IMR-90 (cell line): ENCODE data around the gene STAB1. TPM values are rescaled to one million over a fixed set of nuclear protein-coding genes. Genes with fewer than 3 reads are reported as not detected.

Experiments used
- ATAC-seq: fragments of 200-7000 bp; cut with Tn5 transposase; 2 replicates; pipeline ENCODE4 v1.9.1; 2020; ENCODE audit warnings: low read depth, mild to moderate bottlenecking, moderate library complexity
- BruUV-seq: library from RNA; stranded (reverse); fragments of 400-500 nt; replicated peaks from 2 replicates; lab custom pipeline; 2021; lab: Mats Ljungman, UMichigan
- CTCF ChIA-PET: fragments of 300-600 bp; formaldehyde crosslinking; extraction: SDS; loops from one replicate; lab custom pipeline; 2021; ENCODE audit warnings: antibody characterized with exemption; lab: Yijun Ruan, JAX
- POLR2A ChIA-PET: fragments of 300-600 bp; sonication (Branson Sonifier 250); formaldehyde crosslinking; loops from one replicate; lab custom pipeline; 2022; ENCODE audit warnings: antibody characterized with exemption; ENCODE audit not compliant: unreplicated experiment; lab: Charles Lee
- DNase-seq: peaks from one replicate; pipeline ENCODE4 v3.0.0; 2013
- H2AFZ ChIP-seq: replicated peaks from 2 replicates; pipeline ENCODE3; 2013; ENCODE audit warnings: low read length, mild to moderate bottlenecking; ENCODE audit not compliant: poor library complexity
- H2AK5ac ChIP-seq: 2 replicates; pipeline ENCODE4 v1.6.1; 2013; ENCODE audit warnings: low read depth, low read length, inconsistent platforms
- H2AK9ac ChIP-seq: replicated peaks from 2 replicates; pipeline ENCODE3; 2013; ENCODE audit warnings: mild to moderate bottlenecking, low read depth, low read length, moderate library complexity; ENCODE audit not compliant: poor library complexity
- H2BK120ac ChIP-seq: 2 replicates; pipeline ENCODE4 v1.6.1; 2013; ENCODE audit warnings: low read depth, low read length, inconsistent platforms
- H2BK15ac ChIP-seq: 3 replicates; pipeline ENCODE4 v1.6.1; 2013; ENCODE audit warnings: low read depth, low read length, inconsistent platforms
- H2BK20ac ChIP-seq: 2 replicates; pipeline ENCODE4 v1.6.1; 2013; ENCODE audit warnings: low read depth, mild to moderate bottlenecking, inconsistent platforms, low read length, moderate library complexity
- H2BK5ac ChIP-seq: 2 replicates; pipeline ENCODE4 v1.6.1; 2013; ENCODE audit warnings: mild to moderate bottlenecking, low read depth, low read length, inconsistent platforms; ENCODE audit not compliant: poor library complexity, severe bottlenecking
- H3K14ac ChIP-seq: replicated peaks from 2 replicates; pipeline ENCODE4 v1.6.1; 2013; ENCODE audit warnings: low read depth, low read length, inconsistent platforms
- H3K18ac ChIP-seq: 2 replicates; pipeline ENCODE4 v1.6.1; 2013; ENCODE audit warnings: low read depth, low read length, control low read depth
- H3K23ac ChIP-seq: 2 replicates; pipeline ENCODE4 v1.6.1; 2013; ENCODE audit warnings: low read depth, low read length, inconsistent platforms
- H3K27ac ChIP-seq: 2 replicates; pipeline ENCODE4 v1.5.1; 2013; ENCODE audit warnings: mild to moderate bottlenecking, control low read depth, low read length; ENCODE audit not compliant: insufficient read depth
- H3K27me3 ChIP-seq: 2 replicates; pipeline ENCODE4 v1.6.1; 2013; ENCODE audit warnings: low read length; ENCODE audit not compliant: control insufficient read depth, insufficient read depth
- H3K36me3 ChIP-seq: 2 replicates; pipeline ENCODE4 v1.6.1; 2013; ENCODE audit warnings: low read length, mixed read lengths; ENCODE audit not compliant: control insufficient read depth, insufficient read depth
- H3K4ac ChIP-seq: 2 replicates; pipeline ENCODE4 v1.6.1; 2013; ENCODE audit warnings: low read depth, low read length, inconsistent platforms
- H3K4me1 ChIP-seq: 2 replicates; pipeline ENCODE4 v1.6.1; 2013; ENCODE audit warnings: low read length, mixed read lengths; ENCODE audit not compliant: control insufficient read depth, insufficient read depth
- H3K4me2 ChIP-seq: 2 replicates; pipeline ENCODE4 v1.6.1; 2013; ENCODE audit warnings: low read depth, mild to moderate bottlenecking, control low read depth, low read length, moderate library complexity
- H3K4me3 ChIP-seq: 2 replicates; pipeline ENCODE4 v1.5.1; 2013; ENCODE audit warnings: low read depth, mild to moderate bottlenecking, control low read depth, low read length, moderate library complexity; ENCODE audit not compliant: insufficient read depth
- H3K56ac ChIP-seq: 2 replicates; pipeline ENCODE4 v1.6.1; 2013; ENCODE audit warnings: low read length, inconsistent platforms; ENCODE audit not compliant: insufficient read depth; ENCODE audit errors: extremely low read depth
- H3K79me1 ChIP-seq, 2 experiments: 2 replicates each; pipeline ENCODE4 v1.6.1; 2013; ENCODE audit warnings: low read length in 2 of 2, inconsistent platforms in 1 of 2, low read depth in 1 of 2
- H3K9ac ChIP-seq: 2 replicates; pipeline ENCODE4 v1.6.1; 2013; ENCODE audit warnings: low read depth, low read length, control low read depth
- H3K9me1 ChIP-seq: 2 replicates; pipeline ENCODE4 v1.6.1; 2013; ENCODE audit warnings: low read length, inconsistent platforms; ENCODE audit not compliant: insufficient read depth
- H3K9me3 ChIP-seq: 2 replicates; pipeline ENCODE4 v1.6.1; 2013; ENCODE audit warnings: low read length; ENCODE audit not compliant: control insufficient read depth, insufficient read depth
- H4K20me1 ChIP-seq: 2 replicates; pipeline ENCODE4 v1.6.1; 2013; ENCODE audit warnings: low read length, inconsistent platforms; ENCODE audit not compliant: insufficient read depth
- H4K5ac ChIP-seq: 2 replicates; pipeline ENCODE4 v1.6.1; 2013; ENCODE audit warnings: mild to moderate bottlenecking, low read depth, low read length, control low read depth
- H4K8ac ChIP-seq, 2 experiments: 2 replicates each; pipeline ENCODE4 v1.6.1; 2013; ENCODE audit warnings: low read depth in 2 of 2, low read length in 2 of 2, control low read depth in 1 of 2, inconsistent platforms in 1 of 2
- H4K91ac ChIP-seq: 2 replicates; pipeline ENCODE4 v1.6.1; 2013; ENCODE audit warnings: low read depth, low read length, inconsistent platforms; ENCODE audit not compliant: insufficient read depth
- BHLHE40 ChIP-seq: fragments of 150-350 bp; IDR thresholded peaks from 2 replicates; pipeline ENCODE4 v1.6.1; 2016; ENCODE audit warnings: mild to moderate bottlenecking, low read depth, low read length
- CEBPB ChIP-seq: IDR thresholded peaks from 2 replicates; pipeline ENCODE4 v1.6.1; 2012; ENCODE audit warnings: low read depth, low read length, improper control_type of control experiment
- CHD1 ChIP-seq: IDR thresholded peaks from 2 replicates; pipeline ENCODE4 v1.6.1; 2012; ENCODE audit warnings: low read depth, low read length, improper control_type of control experiment
- FOS ChIP-seq: fragments of 150-350 bp; IDR thresholded peaks from 2 replicates; pipeline ENCODE4 v1.6.1; 2016; ENCODE audit warnings: low read depth, low read length
- MAFK ChIP-seq: IDR thresholded peaks from 2 replicates; pipeline ENCODE4 v1.6.1; 2012; ENCODE audit warnings: low read depth, low read length, improper control_type of control experiment
- MAZ ChIP-seq: IDR thresholded peaks from 2 replicates; pipeline ENCODE4 v1.6.1; 2012; ENCODE audit warnings: low read depth, mild to moderate bottlenecking, low read length, improper control_type of control experiment, moderate library complexity, borderline replicate concordance
- MXI1 ChIP-seq: IDR thresholded peaks from 2 replicates; pipeline ENCODE4 v1.6.1; 2012; ENCODE audit warnings: low read depth, mild to moderate bottlenecking, low read length, moderate library complexity, borderline replicate concordance
- NFE2L2 ChIP-seq: fragments of 150-350 bp; IDR thresholded peaks from 2 replicates; pipeline ENCODE4 v1.6.1; 2016; ENCODE audit warnings: low read depth, mild to moderate bottlenecking, low read length
- POLR2A ChIP-seq: IDR thresholded peaks from 2 replicates; pipeline ENCODE4 v1.6.1; 2012; ENCODE audit warnings: mild to moderate bottlenecking, low read depth, low read length
- RAD21 ChIP-seq: IDR thresholded peaks from 2 replicates; pipeline ENCODE4 v1.6.1; 2012; ENCODE audit warnings: low read length, improper control_type of control experiment
- RCOR1 ChIP-seq: IDR thresholded peaks from 2 replicates; pipeline ENCODE4 v1.6.1; 2012; ENCODE audit warnings: mild to moderate bottlenecking, low read length, improper control_type of control experiment; ENCODE audit not compliant: insufficient replicate concordance
- RFX5 ChIP-seq: IDR thresholded peaks from 2 replicates; pipeline ENCODE4 v1.8.0; 2012; ENCODE audit warnings: low read depth, mild to moderate bottlenecking, low read length, moderate library complexity
- SMC3 ChIP-seq: fragments of 150-350 bp; IDR thresholded peaks from 2 replicates; pipeline ENCODE4 v1.6.1; 2016; ENCODE audit warnings: low read depth, mild to moderate bottlenecking, antibody characterized with exemption, low read length, moderate library complexity
- WGBS, 2 experiments: methylation state at CpG; one replicate each; pipeline versions ENCODE4 v1.1.5 to v1.1.7; 2013; ENCODE audit warnings: missing lambda C conversion rate in 2 of 2; ENCODE audit not compliant: insufficient read length in 1 of 2; ENCODE audit errors: extremely low coverage in 2 of 2; 5-methylcytosine and 5-hydroxymethylcytosine counted together
- dilution Hi-C: fragments of 300-500 bp; cut with HindIII; formaldehyde crosslinking; loops from one replicate; pipeline ENCODE4 v1.14.3; 2018; ENCODE audit warnings: low sequenced_read_pairs; ENCODE audit not compliant: unreplicated experiment
- in situ Hi-C: fragments of 300-500 bp; cut with MboI; formaldehyde crosslinking; loops from 3 replicates; pipeline ENCODE4 v1.14.3; 2019; ENCODE audit warnings: low sequenced_read_pairs, inconsistent platforms, mixed read lengths
- intact Hi-C: fragments of 100-400 bp; cut with micrococcal nuclease; formaldehyde crosslinking; loops from 2 replicates; pipeline ENCODE4 v1.10.0; 2022
- polyA plus RNA-seq, 3 experiments: library from polyadenylated mRNA; depleted of rRNA; stranded (reverse); fragments of >200 nt; gene quantifications; 2 replicates each; pipeline ENCODE4 v1.2.3, GENCODE V29; 2012; ENCODE audit warnings: low replicate concordance in 1 of 3
- total RNA-seq: library from RNA; depleted of rRNA; stranded (reverse); fragments of >200 nt; gene quantifications from 2 replicates; pipeline ENCODE4 v1.2.3, GENCODE V29; 2012
- TF ChIP-seq, protein P1 (sequence below): fragments of 150-350 bp; IDR thresholded peaks from 2 replicates; pipeline ENCODE4 v1.6.1; 2017; ENCODE audit warnings: mild to moderate bottlenecking, antibody characterized with exemption, low read length, low read depth
- TF ChIP-seq, protein P2 (sequence below): conservative IDR thresholded peaks from 2 replicates; pipeline ENCODE4 v1.5.1; 2012; ENCODE audit warnings: mild to moderate bottlenecking, low read depth, low read length, improper control_type of control experiment
- TF ChIP-seq, protein P3 (sequence below): fragments of 150-350 bp; IDR thresholded peaks from 2 replicates; pipeline ENCODE4 v1.6.1; 2016; ENCODE audit warnings: low read depth, mild to moderate bottlenecking, low read length, moderate library complexity, borderline replicate concordance

STAB1 gene
- total and polyA plus RNA-seq, 2 of the 4 experiments (the other 2 are of a cell fraction), result not detected

DNA sequence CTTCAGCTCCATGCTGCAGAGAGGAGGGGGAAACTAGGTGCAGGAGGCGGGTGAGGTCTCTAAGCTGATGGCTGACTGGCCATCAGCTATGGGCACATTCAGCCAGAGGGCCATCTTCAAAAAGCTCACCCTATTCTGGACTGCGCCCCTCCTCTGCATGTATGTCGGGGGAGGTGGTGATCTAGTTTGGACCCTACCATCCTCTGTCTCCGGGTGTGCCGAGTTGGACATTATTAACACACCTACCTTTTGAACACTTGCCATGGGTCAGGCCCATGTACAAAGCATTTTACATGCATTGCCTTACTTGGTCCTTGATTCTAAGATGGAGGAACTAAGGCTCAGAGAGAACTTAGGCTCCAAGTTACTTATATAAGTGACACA is 38.3 kb upstream of the STAB1 start:
- BruUV-seq, result no TSS peak
- Histone ChIP-seq H3K9ac (peak overlapping the region; percentile 60), H3K9me1 (peaks cover 20% of the 10 kb centered on the region), H3K4me1 (peaks cover 15% of the 10 kb centered on the region), H3K56ac (no peak overlapping the region), H3K4me3 (peak overlapping the region; percentile 99), H2AFZ (peak overlapping the region; percentile 93), H3K36me3 (peaks cover 29% of the 10 kb centered on the region), H2BK20ac (no peak overlapping the region), H2AK9ac (peak overlapping the region; percentile 84), H2BK120ac (no peak overlapping the region), H3K4me2 (peak overlapping the region; percentile 93), H4K5ac (peak overlapping the region; percentile 22; the same call in 1 of the 2 replicates), H3K14ac (peak overlapping the region; percentile 98), H3K27me3 (no peaks in the 10 kb centered on the region), H3K27ac (peak overlapping the region; percentile 92), H2BK15ac (no peak overlapping the region), H4K91ac (peak overlapping the region; percentile 89), H3K23ac (peak overlapping the region; percentile 96), H4K8ac (peak overlapping the region; percentile 11 to 77; a peak in 2 of 4 replicates), H3K4ac (peak overlapping the region; percentile 92), H3K79me1 (peaks cover 37 to 53% of the 10 kb centered on the region in 2 experiments), H2AK5ac (peak overlapping the region; percentile 92), H3K9me3 (no peaks in the 10 kb centered on the region), H3K18ac (no peak overlapping the region), H4K20me1 (peaks cover 22% of the 10 kb centered on the region), H2BK5ac (peak overlapping the region; percentile 3)
- CTCF ChIA-PET, result interaction anchor here (0.6 to 1.1 kb wide), 3 partner anchors 9 to 44 kb away, joined by 3 read pairs; no protein-coding TSS in a partner anchor
- ATAC-seq (no peak), DNase-seq (no peak)
- WGBS, 2 experiments, result no CpG with 5 or more reads among the region's 5 CpGs
- TF ChIP-seq BHLHE40 (no peak), RAD21 (no peak), MAFK (no peak), RCOR1 (no peak), SMC3 (no peak), MAZ (no peak), RFX5 (no peak), NFE2L2 (no peak), POLR2A (no peak), MXI1 (no peak), CHD1 (no peak), FOS (no peak), CEBPB (no peak)
- TF ChIP-seq, protein P1, sequence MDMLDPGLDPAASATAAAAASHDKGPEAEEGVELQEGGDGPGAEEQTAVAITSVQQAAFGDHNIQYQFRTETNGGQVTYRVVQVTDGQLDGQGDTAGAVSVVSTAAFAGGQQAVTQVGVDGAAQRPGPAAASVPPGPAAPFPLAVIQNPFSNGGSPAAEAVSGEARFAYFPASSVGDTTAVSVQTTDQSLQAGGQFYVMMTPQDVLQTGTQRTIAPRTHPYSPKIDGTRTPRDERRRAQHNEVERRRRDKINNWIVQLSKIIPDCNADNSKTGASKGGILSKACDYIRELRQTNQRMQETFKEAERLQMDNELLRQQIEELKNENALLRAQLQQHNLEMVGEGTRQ, result no peak
- TF ChIP-seq, protein P2, sequence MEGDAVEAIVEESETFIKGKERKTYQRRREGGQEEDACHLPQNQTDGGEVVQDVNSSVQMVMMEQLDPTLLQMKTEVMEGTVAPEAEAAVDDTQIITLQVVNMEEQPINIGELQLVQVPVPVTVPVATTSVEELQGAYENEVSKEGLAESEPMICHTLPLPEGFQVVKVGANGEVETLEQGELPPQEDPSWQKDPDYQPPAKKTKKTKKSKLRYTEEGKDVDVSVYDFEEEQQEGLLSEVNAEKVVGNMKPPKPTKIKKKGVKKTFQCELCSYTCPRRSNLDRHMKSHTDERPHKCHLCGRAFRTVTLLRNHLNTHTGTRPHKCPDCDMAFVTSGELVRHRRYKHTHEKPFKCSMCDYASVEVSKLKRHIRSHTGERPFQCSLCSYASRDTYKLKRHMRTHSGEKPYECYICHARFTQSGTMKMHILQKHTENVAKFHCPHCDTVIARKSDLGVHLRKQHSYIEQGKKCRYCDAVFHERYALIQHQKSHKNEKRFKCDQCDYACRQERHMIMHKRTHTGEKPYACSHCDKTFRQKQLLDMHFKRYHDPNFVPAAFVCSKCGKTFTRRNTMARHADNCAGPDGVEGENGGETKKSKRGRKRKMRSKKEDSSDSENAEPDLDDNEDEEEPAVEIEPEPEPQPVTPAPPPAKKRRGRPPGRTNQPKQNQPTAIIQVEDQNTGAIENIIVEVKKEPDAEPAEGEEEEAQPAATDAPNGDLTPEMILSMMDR, result no peak
- TF ChIP-seq, protein P3, sequence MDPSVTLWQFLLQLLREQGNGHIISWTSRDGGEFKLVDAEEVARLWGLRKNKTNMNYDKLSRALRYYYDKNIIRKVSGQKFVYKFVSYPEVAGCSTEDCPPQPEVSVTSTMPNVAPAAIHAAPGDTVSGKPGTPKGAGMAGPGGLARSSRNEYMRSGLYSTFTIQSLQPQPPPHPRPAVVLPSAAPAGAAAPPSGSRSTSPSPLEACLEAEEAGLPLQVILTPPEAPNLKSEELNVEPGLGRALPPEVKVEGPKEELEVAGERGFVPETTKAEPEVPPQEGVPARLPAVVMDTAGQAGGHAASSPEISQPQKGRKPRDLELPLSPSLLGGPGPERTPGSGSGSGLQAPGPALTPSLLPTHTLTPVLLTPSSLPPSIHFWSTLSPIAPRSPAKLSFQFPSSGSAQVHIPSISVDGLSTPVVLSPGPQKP, result no peak
- intact Hi-C loops, result no loop called here
- in situ Hi-C loops, result no loop called here
- dilution Hi-C loops, result no loop called here
- POLR2A ChIA-PET, result no interaction called here
